Left renal pelvis (tissue), 4 donors: Measurements from ENCODE around the gene AP3B1. TPM values are rescaled to one million over a fixed set of nuclear protein-coding genes. Genes with fewer than 3 reads are reported as not detected.

Experiments
- polyA plus RNA-seq, 4 donors: library from polyadenylated mRNA; unstranded; fragments of 120-200 nt; gene quantifications; one replicate each; pipeline ENCODE4 v1.2.1, GENCODE V29; 2013; ENCODE audit not compliant: insufficient read length in 4 of 4

The AP3B1 gene
- polyA plus RNA-seq, 4 donors = 53.6 to 87.8 (median 72.2) TPM

Other genes starting within 250 kb of the AP3B1 start
- gene SCAMP1, start 65.9 kb upstream of the AP3B1 start, polyA plus RNA-seq = 10 to 100 TPM; 44.5 to 64.5 (median 53.6) TPM